MG63 (cell line): Measurements from ENCODE around the gene ECE2. TPM values are rescaled to one million over a fixed set of nuclear protein-coding genes. Genes with fewer than 3 reads are reported as not detected.
A peak's percentile ranks its signal among the peaks of the same experiment; 100 is the strongest.
"Not testable (repeated sequence)": the region's sequence is repeated elsewhere in the genome, so short reads cannot be mapped to it uniquely, and the experiment has no call there.

Source experiments
- DNase-seq: peaks from one replicate; pipeline ENCODE4 v3.0.0-alpha.2; 2020
- H3K27me3 ChIP-seq: fragments of 250-450 bp; sonication (Bioruptor Pico); 2 replicates; pipeline ENCODE4 v1.5.1; 2020; ENCODE audit warnings: mild to moderate bottlenecking, moderate library complexity
- H3K36me3 ChIP-seq: fragments of 250-450 bp; sonication (Bioruptor Pico); 2 replicates; pipeline ENCODE4 v1.5.1; 2020; ENCODE audit warnings: mild to moderate bottlenecking, moderate library complexity
- H3K4me3 ChIP-seq: fragments of 250-450 bp; sonication (Bioruptor Pico); 2 replicates; pipeline ENCODE4 v1.5.1; 2020; ENCODE audit warnings: mild to moderate bottlenecking, moderate library complexity
- H3K9me3 ChIP-seq: fragments of 250-450 bp; sonication (Bioruptor Pico); 2 replicates; pipeline ENCODE4 v1.5.1; 2020; ENCODE audit warnings: mild to moderate bottlenecking, moderate library complexity
- total RNA-seq: library from RNA; depleted of rRNA; stranded (reverse); fragments of >200 nt; shearing (Covaris generic); gene quantifications from 2 replicates; pipeline ENCODE4 v1.2.3, GENCODE V29; 2014; ENCODE audit warnings: low replicate concordance

The ECE2 gene
- total RNA-seq, 1 experiment from 2014 or later: not detected

DNA sequence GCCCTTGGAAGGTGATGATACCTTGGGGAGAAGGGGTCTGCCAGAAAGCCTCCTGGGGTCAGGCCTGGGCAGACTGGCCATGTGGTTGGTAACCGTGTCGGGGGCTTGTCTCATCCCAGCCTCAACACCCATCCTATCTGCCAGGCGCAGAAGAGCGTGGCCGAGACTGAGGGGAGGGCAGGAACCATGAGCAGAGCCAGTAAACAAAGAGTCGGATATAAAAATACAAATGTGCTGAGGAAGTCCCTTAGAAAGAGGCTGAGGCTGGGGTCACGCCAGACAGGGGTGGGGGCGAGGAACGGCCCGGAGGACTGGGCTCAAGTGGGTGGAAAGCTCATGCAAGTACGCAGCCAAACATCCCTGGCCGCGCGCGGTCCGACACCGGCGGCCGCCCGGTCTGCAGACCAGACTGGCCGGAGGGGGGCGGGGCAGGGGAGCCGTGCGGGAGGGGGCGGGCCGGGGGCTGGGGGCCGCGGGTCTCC is 16.4 kb upstream of the ECE2 start:
- H3K4me3 ChIP-seq: no peak overlapping the region
- H3K9me3 ChIP-seq: no peaks in the 10 kb centered on the region
- H3K36me3 ChIP-seq: 0 out of 2 replicates have a peak, but pooled peaks cover 2% of the 10 kb centered on the region
- H3K27me3 ChIP-seq: peaks cover 15% of the 10 kb centered on the region
- no peak for DNase-seq

DNA sequence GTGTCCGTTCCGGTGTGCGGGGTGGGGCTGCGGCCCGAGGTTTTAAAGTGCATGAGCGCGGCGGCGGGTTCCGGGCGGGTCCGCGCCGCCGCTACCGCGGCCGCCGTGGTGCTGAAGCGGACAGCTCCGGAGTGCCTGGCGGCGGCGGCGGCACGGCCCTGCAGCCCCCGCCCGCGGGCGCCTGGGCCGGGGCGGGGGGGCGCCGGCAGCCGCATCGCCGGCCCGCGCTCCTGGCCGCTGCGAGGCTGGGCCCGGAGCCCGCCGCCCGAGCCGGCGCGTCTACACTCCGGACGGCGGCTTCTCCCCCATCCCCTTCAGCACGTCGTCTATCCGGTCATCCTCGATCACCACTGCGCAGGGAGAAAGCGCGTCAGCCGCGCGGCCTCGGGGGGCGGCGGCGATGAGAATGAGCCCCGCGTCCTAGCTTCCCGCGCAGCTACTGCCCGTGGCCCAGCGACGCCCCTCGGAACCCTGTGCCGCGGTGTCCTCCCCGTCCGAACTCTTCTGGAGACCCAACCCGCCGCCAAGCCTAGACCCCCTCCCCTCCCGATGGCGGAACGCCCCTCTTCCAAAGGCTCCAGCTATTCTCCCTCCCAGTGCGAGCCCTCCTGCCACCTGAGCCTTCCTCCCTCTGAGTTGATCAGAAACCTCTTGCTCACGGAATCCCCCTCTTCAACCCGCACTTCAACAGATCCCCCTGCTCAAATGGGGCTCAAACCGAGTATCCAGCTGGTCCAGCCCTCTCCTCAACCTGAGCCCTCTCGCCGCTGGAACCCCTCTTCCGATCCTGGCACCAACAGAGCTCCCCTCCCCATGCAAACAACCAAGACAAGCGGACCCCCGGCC is 15.7 kb upstream of the ECE2 start:
- H3K9me3 ChIP-seq: no peaks in the 10 kb centered on the region
- DNase-seq: peak; percentile 51
- peak overlapping the region; percentile 53 for H3K4me3 ChIP-seq

DNA sequence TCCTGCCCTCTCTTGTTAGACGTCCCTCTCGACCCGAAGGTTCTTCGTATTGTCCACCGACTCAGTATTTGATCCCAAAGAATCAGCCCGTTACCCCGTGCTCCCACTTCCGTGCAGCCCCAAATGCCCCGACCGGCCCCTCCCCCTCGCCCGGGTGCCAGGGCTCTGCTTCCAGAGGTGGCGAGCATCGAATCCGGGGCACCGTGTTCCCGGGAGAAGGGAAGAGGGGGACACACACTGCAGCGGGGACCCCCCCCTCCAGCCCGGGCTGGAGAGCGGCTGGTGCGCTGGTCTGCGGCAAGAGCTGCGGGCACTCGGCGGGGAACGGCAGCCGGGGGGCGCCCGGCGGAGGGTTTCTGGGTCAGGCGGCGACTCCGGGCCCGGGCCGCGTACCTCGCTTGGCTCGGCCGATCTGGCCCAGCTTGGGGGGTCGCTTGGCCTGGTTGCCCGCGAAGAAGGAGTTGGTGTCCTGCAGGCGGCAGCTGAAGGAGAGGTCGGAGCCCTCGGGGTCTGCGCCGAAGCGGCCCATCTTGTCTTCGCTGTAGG is 15.0 kb upstream of the ECE2 start:
- Histone ChIP-seq H3K4me3 (peak overlapping the region; percentile 53), H3K9me3 (no peaks in the 10 kb centered on the region), H3K27me3 (peaks cover 15% of the 10 kb centered on the region), H3K36me3 (0 out of 2 replicates have a peak, but pooled peaks cover 2% of the 10 kb centered on the region)
- DNase-seq: no peak

More for the DNA sequence above, 15.7 kb upstream of the ECE2 start:
- Histone ChIP-seq H3K27me3 (peaks cover 15% of the 10 kb centered on the region), H3K36me3 (0 out of 2 replicates have a peak, but pooled peaks cover 2% of the 10 kb centered on the region)

DNA sequence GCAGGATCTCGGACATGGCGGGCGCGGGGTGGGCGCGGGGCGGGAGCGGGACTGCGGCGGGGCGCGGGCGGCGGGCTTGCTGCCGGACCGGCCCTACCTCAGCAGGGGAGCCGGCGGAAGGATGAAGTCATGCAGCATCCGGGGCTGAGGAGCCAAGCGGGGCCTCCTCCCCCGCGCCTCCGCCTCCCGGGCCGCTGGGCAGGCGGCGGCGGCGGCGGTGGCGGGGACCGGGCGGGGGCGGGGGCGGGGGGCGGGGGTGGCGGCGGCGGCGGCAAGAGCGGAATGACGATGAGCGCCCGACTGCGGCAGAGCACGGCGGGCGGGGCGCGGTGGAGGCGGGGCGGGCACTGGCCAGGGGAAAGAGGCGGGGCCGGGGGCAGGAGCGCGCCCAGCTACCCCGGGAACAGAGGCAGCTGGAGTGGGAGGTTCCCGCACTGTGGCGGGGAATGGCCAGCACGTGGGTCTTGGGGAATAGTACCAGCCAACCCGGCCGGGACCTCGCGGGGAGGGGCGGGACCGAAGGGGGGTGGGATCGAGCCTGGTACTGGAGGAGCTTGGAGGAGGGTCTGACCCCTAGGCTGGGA is 14.5 kb upstream of the ECE2 start, which contains the start of gene CAMK2N2:
Gene CAMK2N2 (minus strand): TSS at position 284 of the 584 bp plus-strand sequence. CDS start 268 bp downstream, at position 16.
- peak; percentile 90 for DNase-seq
- Histone ChIP-seq H3K27me3 (peaks cover 15% of the 10 kb centered on the region), H3K36me3 (0 out of 2 replicates have a peak, but pooled peaks cover 2% of the 10 kb centered on the region), H3K9me3 (no peaks in the 10 kb centered on the region), H3K4me3 (peak within 1 kb of the TSS; percentile 53)

DNA sequence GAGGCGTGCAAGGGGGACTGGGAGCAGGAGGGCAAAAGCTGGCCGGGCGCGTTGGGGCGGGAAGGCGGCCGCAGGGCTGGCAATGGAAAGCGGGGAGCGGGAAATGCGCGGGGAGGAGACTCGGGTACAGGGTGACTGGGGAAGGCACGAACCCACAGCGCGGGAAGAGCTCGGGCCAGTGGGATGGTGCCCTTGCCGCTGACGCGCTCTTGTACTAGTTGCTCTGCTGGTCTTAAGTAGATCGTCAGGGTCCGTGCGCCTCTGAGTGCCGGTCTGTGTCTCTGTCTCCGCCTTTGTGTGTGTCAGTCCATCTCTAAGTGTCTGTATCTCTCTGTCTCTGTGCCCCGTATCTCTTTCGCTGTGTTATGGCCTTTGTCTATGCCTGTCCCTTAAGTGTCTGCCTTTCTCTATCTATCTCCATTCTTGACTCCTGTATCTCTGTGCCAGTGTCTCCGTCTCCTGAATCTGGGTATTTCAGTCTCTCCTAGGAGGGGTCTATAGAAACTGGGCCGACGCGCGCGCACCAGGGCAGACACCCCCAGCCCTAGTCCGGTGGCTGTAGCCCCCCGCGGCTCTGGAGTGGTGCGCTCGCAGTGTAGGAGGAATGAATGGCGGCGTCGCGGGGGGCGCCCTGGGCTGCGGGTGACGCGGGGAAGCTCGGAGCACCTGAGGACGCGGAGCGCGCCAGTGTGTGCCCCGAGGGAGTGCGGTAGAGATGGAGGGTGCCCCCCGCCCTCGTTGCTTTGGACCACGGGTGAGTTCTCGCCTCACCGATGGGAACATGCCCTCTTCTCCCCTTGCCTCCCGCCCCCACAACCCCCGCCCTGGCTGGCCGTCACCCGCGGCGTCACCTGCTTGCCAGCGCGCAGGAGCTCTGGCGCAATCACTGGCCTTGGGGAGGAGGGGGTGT is 13.7 kb upstream of the ECE2 start:
- H3K4me3 ChIP-seq: peak overlapping the region; percentile 53
- peaks cover 15% of the 10 kb centered on the region for H3K27me3 ChIP-seq
- H3K9me3 ChIP-seq: no peaks in the 10 kb centered on the region
- DNase-seq: no peak
- H3K36me3 ChIP-seq: 0 out of 2 replicates have a peak, but pooled peaks cover 2% of the 10 kb centered on the region

DNA sequence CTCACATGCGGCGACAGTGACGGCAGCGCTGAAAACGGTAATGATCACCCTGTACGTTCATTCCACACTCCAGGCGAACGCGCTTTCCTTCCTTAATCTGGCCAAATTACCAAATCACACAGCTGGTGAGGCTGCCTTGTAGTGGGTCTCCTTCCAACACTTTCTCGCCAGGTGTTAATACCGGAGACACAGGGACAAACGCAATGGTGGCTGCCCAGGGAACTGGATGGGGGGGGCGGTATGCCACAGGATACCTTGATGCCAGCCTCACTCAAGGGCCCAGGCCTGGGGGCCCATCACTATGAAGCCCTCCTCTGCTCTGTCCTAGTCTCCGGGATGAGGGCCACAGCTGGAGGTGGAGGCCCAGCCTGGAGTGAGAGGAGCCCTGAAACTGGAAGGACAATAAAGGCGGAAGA is 13.1 kb upstream of the ECE2 start:
- no peak for DNase-seq
- H3K36me3 ChIP-seq: 0 out of 2 replicates have a peak, but pooled peaks cover 2% of the 10 kb centered on the region
- peaks cover 15% of the 10 kb centered on the region for H3K27me3 ChIP-seq
- H3K9me3 ChIP-seq: no peaks in the 10 kb centered on the region
- no peak overlapping the region for H3K4me3 ChIP-seq

DNA sequence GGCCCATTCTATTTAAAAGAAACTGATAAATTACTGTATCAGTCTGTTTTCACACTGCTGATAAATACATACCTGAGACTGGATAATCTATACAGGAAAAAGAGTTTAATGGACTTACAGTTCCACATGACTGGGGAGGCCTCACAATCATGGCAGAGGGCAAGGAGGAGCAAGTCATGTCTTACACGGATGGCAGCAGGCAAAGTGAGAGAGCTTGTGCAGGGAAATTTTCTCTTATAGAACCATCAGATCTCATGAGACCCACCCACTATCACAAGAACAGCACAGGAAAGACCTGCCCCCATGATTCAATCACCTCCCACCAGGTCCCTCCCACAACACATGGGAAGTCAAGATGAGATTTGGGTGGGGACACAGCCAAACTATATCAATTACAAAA is 8.6 kb upstream of the ECE2 start:
- not testable (repeated sequence) for H3K9me3 ChIP-seq, H3K36me3 ChIP-seq, H3K27me3 ChIP-seq, H3K4me3 ChIP-seq, DNase-seq

DNA sequence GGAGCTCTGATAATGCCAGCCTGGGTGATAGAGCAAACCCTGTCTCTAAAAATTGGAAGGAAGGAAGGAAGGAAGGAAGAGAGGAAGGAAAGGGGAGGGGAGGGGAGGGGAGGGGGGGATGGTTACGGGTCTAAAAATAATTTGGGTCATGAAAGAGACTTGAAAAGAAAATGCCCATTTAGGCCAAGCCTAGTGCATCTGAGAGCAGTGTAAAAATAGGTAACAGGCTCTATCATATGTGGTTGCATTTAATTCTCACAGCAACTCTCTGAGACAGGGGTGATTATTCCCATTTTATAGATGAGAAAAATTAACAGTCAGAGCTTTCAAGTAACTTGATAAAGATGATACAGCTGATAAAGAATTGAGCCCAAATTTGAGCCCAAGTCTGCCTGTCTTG is 3.6 kb upstream of the ECE2 start:
- peaks cover 11% of the 10 kb centered on the region; the same call in 1 of the 2 replicates for H3K27me3 ChIP-seq
- DNase-seq: no peak
- no peaks in the 10 kb centered on the region for H3K9me3 ChIP-seq
- no peaks in the 10 kb centered on the region for H3K36me3 ChIP-seq
- H3K4me3 ChIP-seq: no peak overlapping the region

DNA sequence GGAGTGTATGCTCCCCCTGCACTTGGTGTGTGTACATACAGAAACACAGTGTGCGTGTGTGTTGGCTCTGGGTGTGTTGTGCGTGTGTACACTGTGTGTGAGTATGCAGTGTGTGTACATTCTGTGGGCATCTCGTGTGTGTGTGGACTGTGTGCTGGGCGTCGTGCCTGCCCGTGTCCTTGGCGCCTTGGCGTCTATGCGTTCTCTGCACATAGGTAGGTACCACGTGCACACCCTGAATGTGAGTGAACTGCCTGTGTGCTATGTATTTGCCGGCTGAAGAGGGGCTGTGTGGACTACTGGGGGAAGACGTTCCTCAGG is 481 bp upstream of the ECE2 start:
- peaks cover 5% of the 10 kb centered on the region; the same call in 1 of the 2 replicates for H3K27me3 ChIP-seq
- H3K36me3 ChIP-seq: no peaks in the 10 kb centered on the region
- no peak for DNase-seq
- no peaks in the 10 kb centered on the region for H3K9me3 ChIP-seq
- H3K4me3 ChIP-seq: no peak overlapping the region

DNA sequence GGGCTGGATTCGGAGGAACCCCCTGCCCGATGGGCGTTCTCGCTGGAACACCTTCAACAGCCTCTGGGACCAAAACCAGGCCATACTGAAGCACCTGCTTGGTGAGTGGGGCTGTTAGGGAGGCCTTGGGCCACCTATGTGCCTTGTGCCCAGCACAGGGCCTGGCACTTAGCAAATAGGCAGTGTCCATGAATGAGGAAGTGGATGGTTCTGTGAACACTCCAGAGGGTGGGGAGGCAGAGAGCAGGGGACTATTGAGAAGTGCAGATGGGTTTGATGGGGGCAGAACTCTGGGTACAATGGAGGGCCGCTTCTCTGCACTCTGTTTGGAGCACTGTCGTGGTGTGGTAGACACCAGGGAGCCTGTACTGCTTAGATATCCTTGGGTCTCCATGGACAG is 1.5 kb downstream of the ECE2 start:
- no peak for DNase-seq
- Histone ChIP-seq H3K27me3 (peaks cover 5% of the 10 kb centered on the region; the same call in 1 of the 2 replicates), H3K9me3 (no peaks in the 10 kb centered on the region), H3K36me3 (no peaks in the 10 kb centered on the region), H3K4me3 (no peak overlapping the region)

DNA sequence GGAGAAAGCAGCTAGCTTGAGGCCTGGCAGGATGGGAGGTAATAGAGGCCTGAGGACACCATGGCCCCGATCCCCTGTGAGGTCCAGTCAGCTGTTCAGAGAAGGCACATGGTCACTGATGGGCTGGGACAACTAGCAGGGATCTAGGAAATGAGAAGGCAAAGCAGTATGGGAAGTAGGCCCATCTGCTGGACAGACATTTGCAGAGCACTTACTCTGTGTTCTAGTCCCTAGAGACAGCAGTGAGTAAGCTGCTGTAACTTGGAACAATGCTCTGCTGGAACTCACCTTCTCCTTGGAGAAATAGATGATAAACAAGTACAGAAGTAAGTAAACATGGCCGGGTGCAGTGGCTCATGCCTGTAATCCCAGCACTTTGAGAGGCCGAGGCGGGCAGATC is 7.1 kb downstream of the ECE2 start:
- H3K36me3 ChIP-seq: no peaks in the 10 kb centered on the region
- DNase-seq: no peak
- H3K4me3 ChIP-seq: no peak overlapping the region
- H3K27me3 ChIP-seq: no peaks in the 10 kb centered on the region
- no peaks in the 10 kb centered on the region for H3K9me3 ChIP-seq

DNA sequence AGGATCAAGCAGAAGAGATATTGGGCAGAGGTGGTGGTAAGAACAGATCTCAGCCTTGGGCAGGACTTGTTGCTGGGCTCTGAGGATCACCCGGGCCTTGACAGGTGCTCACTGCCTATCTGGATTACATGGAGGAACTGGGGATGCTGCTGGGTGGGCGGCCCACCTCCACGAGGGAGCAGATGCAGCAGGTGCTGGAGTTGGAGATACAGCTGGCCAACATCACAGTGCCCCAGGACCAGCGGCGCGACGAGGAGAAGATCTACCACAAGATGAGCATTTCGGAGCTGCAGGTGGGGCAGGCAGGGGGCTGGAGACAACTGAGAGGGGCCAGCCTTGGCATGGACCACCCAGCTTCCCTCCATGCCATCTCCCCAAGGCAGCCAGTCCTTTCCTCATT is 7.9 kb downstream of the ECE2 start:
- Histone ChIP-seq H3K36me3 (no peaks in the 10 kb centered on the region), H3K9me3 (no peaks in the 10 kb centered on the region), H3K27me3 (peaks cover 4% of the 10 kb centered on the region; the same call in 1 of the 2 replicates), H3K4me3 (no peak overlapping the region)
- DNase-seq: no peak

DNA sequence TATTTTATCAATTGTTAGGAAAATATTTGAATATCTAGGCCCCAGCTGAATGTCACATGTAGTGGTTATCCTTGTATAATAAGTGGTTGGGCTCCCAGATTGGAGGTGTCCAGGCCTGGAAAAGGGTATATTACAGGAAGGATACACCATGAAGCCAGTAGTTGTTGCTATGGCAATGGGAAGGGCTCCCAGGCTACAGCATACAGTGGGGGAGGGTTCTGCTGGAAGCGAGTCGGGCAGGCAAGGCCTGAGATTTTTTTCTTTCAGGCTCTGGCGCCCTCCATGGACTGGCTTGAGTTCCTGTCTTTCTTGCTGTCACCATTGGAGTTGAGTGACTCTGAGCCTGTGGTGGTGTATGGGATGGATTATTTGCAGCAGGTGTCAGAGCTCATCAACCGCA is 8.9 kb downstream of the ECE2 start:
- peak; percentile 71 for DNase-seq
- peaks cover 4% of the 10 kb centered on the region; the same call in 1 of the 2 replicates for H3K27me3 ChIP-seq

DNA sequence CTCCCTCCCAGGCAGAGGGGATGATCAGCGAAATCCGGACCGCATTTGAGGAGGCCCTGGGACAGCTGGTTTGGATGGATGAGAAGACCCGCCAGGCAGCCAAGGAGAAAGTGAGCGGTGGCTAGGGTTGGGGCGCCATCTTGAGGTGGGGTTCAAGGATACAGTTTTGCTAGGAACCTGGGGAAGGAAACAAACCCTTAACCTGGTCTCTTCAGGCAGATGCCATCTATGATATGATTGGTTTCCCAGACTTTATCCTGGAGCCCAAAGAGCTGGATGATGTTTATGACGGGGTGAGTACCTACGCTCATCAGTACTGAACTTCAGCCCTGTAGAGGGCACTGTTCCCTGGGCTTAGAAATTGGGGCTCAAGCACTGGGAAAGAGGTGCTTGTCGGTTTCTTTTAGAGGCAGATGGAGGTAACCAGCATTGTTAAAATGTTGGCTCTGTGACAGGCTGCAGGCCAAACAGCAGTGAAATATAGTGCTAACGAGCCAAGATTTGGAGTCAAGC is 13.7 kb downstream of the ECE2 start:
- Histone ChIP-seq H3K36me3 (no peaks in the 10 kb centered on the region), H3K4me3 (no peak overlapping the region), H3K27me3 (peaks cover 4% of the 10 kb centered on the region; the same call in 1 of the 2 replicates), H3K9me3 (no peaks in the 10 kb centered on the region)
- DNase-seq: peak; percentile 64

More for the DNA sequence above, 8.9 kb downstream of the ECE2 start:
- Histone ChIP-seq H3K4me3 (no peak overlapping the region), H3K36me3 (no peaks in the 10 kb centered on the region), H3K9me3 (no peaks in the 10 kb centered on the region)

DNA sequence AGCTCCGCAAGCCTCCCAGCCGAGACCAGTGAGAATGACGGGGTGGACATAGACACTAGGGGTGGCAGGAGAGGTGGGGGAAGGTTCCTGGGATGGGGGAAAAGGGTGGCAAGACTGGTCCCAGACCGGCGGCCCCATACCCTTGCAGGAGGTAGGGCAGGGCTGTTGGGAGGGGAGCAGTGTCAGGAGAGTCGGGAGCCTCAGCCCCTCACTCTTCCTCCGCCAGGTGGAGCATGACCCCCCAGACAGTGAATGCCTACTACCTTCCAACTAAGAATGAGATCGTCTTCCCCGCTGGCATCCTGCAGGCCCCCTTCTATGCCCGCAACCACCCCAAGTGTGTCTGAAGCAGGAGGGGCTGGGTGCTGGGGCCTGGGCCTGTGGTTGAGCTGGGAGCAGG is 14.5 kb downstream of the ECE2 start:
- peaks cover 4% of the 10 kb centered on the region; the same call in 1 of the 2 replicates for H3K27me3 ChIP-seq
- no peaks in the 10 kb centered on the region for H3K9me3 ChIP-seq
- no peak for DNase-seq
- H3K36me3 ChIP-seq: no peaks in the 10 kb centered on the region
- no peak overlapping the region for H3K4me3 ChIP-seq
